K562 (cell line): ENCODE results near the gene TRIM38. TPM values are rescaled to one million over a fixed set of nuclear protein-coding genes. Genes with fewer than 3 reads are reported as not detected.

Experiments used
- GTF2E2 ChIP-seq: fragments of 200-800 bp; sonication (Bioruptor generic); IDR thresholded peaks from 2 replicates; pipeline ENCODE4 v1.6.1; 2016; ENCODE audit warnings: missing genetic modification characterization, missing compliant biosample characterization
- KAT8 ChIP-seq: fragments of 450-650 bp; IDR thresholded peaks from 2 replicates; pipeline ENCODE4 v1.6.1; 2016; ENCODE audit warnings: low read depth, mild to moderate bottlenecking
- KLF1 ChIP-seq: fragments of 450-650 bp; IDR thresholded peaks from 2 replicates; pipeline ENCODE4 v1.6.1; 2016; ENCODE audit warnings: missing genetic modification characterization, missing compliant biosample characterization
- NRF1 ChIP-seq, 2 experiments: fragments of 450-650 bp; IDR thresholded peaks in 1 of 2; conservative IDR thresholded peaks in 1 of 2; 2 replicates each; pipeline ENCODE4 v1.6.1; 2014; ENCODE audit warnings: mild to moderate bottlenecking in 2 of 2
- SAP30 ChIP-seq: fragments of 200-600 bp; sonication (generic); IDR thresholded peaks from 2 replicates; pipeline ENCODE4 v1.6.1; 2012; ENCODE audit warnings: borderline replicate concordance, low read depth, mild to moderate bottlenecking, moderate library complexity, low read length, control low read depth, inconsistent platforms; ENCODE audit not compliant: insufficient read depth, poor library complexity, severe bottlenecking
- SMAD1 ChIP-seq: fragments of 150-350 bp; IDR thresholded peaks from 2 replicates; pipeline ENCODE4 v1.6.1; 2014; ENCODE audit warnings: low read length, low read depth; ENCODE audit not compliant: partially characterized antibody
- STAT5A ChIP-seq: IDR thresholded peaks from 2 replicates; pipeline ENCODE4 v1.6.1; 2012; ENCODE audit warnings: low read length, inconsistent platforms, borderline replicate concordance
- TBP ChIP-seq: optimal IDR thresholded peaks from 2 replicates; pipeline ENCODE3; 2011; ENCODE audit warnings: low read depth, low read length, improper control_type of control experiment
- TGIF2 ChIP-seq: sonication (generic); formaldehyde crosslinking; IDR thresholded peaks from 2 replicates; pipeline ENCODE4 v1.8.1; 2022; ENCODE audit warnings: mild to moderate bottlenecking, missing genetic modification reagents, moderate library complexity
- TOE1 ChIP-seq, 2 experiments: fragments of 450-650 bp in 1 of 2; sonication (generic) in 1 of 2; formaldehyde crosslinking in 1 of 2; IDR thresholded peaks; 2 replicates each; pipeline versions ENCODE4 v1.7.1 to v1.8.0; 2016 to 2022; ENCODE audit warnings: borderline replicate concordance in 2 of 2, mild to moderate bottlenecking in 2 of 2, antibody characterized with exemption in 1 of 2, inconsistent platforms in 1 of 2, low read depth in 1 of 2, missing genetic modification reagents in 1 of 2, moderate library complexity in 1 of 2
- ZFP1 ChIP-seq: fragments of 450-650 bp; formaldehyde crosslinking; IDR thresholded peaks from 2 replicates; pipeline ENCODE4 v1.4.0; 2020; ENCODE audit warnings: mild to moderate bottlenecking, mixed read lengths
- polyA plus RNA-seq, 8 experiments: library from polyadenylated mRNA; depleted of rRNA in 4 of 8; stranded (reverse) in 5 of 8; unstranded in 3 of 8; fragments of >200 nt; fragmentation: Nextera tagmentation in 2 of 8; fragmentation: Illumina TruSeq in 1 of 8; extraction: Ambion mirVana in 2 of 8; extraction: Trizol in 1 of 8; gene quantifications; 2 replicates each; pipeline versions ENCODE4 v1.2.1 to v1.2.3, GENCODE V29; 2011 to 2014; ENCODE audit warnings: inconsistent platforms in 1 of 8, missing spikeins in 1 of 8
- total RNA-seq, 7 experiments: library from RNA; depleted of rRNA in 6 of 7; stranded (reverse); fragments of >200 nt in 6 of 7; fragmentation: Illumina TruSeq in 2 of 7; extraction: Trizol in 2 of 7; gene quantifications; 2 replicates each; pipeline versions ENCODE4 v1.2.1 to v1.2.3, GENCODE V29; 2011 to 2021; ENCODE audit warnings: low replicate concordance in 1 of 7
- TF ChIP-seq, protein P1 (sequence below): fragments of 150-350 bp; IDR thresholded peaks from 2 replicates; pipeline ENCODE4 v1.6.1; 2014; ENCODE audit warnings: low read depth, mild to moderate bottlenecking, low read length, borderline replicate concordance
- TF ChIP-seq, protein P2 (sequence below), 2 experiments: fragments of 450-650 bp; formaldehyde crosslinking in 1 of 2; IDR thresholded peaks; 2 replicates each; pipeline versions ENCODE4 v1.4.0 to v1.6.1; 2014 to 2020; ENCODE audit warnings: mild to moderate bottlenecking in 2 of 2, borderline replicate concordance in 1 of 2, low read depth in 1 of 2

The TRIM38 gene
- total and polyA plus RNA-seq, 9 of the 15 experiments (the other 6 are each of a cell fraction or from before 2014, with no cell fraction given) = 1.7 to 6.7 (median 6.3) TPM

DNA sequence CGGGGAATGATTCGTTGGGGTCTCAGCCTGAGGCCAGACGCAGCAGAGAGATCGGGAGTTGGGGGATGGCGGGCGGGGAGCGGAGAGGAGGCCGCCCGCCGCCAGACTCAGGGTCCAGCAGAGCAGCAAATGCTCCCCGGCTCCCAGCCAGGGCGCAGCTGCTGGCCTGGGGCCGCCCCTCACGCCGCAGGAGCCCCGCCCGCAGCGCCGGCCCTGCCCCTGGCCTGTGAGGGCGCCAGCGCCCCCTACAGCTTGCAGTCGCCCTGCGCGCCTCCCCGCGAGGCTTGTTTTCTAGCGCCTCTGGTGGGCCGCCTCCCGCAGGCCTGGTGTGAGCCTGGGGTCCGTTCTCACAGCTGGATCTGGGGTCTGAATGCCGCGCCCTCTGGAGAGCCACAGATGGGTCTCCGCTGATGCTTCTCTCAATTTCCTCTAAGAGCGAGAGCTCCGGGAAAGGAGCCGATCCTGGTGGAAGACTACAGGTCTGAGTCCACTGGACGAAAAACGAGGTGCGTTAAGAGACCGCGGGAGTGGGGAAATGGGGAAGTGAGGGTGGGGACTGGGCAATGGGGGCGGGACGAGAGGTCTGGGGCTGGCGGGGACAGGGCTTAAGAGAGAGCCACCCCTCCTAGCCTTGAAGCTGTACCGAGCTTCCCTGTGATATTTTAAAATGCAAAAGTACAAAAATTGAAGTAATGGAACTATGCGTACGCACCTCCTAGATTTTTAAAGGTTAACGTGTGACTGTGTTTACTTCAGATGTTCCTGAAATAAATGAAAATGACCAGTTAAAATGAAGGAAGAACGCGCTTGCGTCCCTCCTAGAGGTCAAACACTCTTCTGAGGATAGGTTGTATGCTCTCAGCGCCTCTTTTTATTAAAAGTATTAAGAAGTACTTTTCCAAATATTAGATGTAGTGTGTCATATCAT lies 30.1 kb downstream of the TRIM38 start (continued):
- TF ChIP-seq, protein P1, sequence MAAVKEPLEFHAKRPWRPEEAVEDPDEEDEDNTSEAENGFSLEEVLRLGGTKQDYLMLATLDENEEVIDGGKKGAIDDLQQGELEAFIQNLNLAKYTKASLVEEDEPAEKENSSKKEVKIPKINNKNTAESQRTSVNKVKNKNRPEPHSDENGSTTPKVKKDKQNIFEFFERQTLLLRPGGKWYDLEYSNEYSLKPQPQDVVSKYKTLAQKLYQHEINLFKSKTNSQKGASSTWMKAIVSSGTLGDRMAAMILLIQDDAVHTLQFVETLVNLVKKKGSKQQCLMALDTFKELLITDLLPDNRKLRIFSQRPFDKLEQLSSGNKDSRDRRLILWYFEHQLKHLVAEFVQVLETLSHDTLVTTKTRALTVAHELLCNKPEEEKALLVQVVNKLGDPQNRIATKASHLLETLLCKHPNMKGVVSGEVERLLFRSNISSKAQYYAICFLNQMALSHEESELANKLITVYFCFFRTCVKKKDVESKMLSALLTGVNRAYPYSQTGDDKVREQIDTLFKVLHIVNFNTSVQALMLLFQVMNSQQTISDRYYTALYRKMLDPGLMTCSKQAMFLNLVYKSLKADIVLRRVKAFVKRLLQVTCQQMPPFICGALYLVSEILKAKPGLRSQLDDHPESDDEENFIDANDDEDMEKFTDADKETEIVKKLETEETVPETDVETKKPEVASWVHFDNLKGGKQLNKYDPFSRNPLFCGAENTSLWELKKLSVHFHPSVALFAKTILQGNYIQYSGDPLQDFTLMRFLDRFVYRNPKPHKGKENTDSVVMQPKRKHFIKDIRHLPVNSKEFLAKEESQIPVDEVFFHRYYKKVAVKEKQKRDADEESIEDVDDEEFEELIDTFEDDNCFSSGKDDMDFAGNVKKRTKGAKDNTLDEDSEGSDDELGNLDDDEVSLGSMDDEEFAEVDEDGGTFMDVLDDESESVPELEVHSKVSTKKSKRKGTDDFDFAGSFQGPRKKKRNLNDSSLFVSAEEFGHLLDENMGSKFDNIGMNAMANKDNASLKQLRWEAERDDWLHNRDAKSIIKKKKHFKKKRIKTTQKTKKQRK = 0 out of 2 replicates have a peak, but pooled peaks have one; percentile 33
- no peak for TF ChIP-seq TGIF2 (CRISPR knock-in tag)
- TF ChIP-seq, protein P2, sequence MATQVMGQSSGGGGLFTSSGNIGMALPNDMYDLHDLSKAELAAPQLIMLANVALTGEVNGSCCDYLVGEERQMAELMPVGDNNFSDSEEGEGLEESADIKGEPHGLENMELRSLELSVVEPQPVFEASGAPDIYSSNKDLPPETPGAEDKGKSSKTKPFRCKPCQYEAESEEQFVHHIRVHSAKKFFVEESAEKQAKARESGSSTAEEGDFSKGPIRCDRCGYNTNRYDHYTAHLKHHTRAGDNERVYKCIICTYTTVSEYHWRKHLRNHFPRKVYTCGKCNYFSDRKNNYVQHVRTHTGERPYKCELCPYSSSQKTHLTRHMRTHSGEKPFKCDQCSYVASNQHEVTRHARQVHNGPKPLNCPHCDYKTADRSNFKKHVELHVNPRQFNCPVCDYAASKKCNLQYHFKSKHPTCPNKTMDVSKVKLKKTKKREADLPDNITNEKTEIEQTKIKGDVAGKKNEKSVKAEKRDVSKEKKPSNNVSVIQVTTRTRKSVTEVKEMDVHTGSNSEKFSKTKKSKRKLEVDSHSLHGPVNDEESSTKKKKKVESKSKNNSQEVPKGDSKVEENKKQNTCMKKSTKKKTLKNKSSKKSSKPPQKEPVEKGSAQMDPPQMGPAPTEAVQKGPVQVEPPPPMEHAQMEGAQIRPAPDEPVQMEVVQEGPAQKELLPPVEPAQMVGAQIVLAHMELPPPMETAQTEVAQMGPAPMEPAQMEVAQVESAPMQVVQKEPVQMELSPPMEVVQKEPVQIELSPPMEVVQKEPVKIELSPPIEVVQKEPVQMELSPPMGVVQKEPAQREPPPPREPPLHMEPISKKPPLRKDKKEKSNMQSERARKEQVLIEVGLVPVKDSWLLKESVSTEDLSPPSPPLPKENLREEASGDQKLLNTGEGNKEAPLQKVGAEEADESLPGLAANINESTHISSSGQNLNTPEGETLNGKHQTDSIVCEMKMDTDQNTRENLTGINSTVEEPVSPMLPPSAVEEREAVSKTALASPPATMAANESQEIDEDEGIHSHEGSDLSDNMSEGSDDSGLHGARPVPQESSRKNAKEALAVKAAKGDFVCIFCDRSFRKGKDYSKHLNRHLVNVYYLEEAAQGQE (IDR thresholded peaks at IDR 0.05; ENCODE audit: borderline replicate concordance) = peak; percentile 75
- TF ChIP-seq, protein P2 (CRISPR knock-in tag; IDR thresholded peaks at IDR 0.05; ENCODE audit: low read depth) = peak; percentile 69; the same call in 1 of the 2 replicates
- no peak for TF ChIP-seq SAP30
- TF ChIP-seq NRF1 (conservative IDR thresholded peaks at IDR 0.05 in 1 of 2, IDR thresholded peaks at IDR 0.05 in 1 of 2) = peak; percentile 86 to 87
- peak; percentile 69 for TF ChIP-seq TBP
- TF ChIP-seq GTF2E2 (tag) = peak; percentile 42; the same call in 1 of the 2 replicates
- no peak; the same call in 1 of the 2 replicates for TF ChIP-seq STAT5A
- TF ChIP-seq KLF1 (tag) = 0 out of 2 replicates have a peak, but pooled peaks have one; percentile 40
- peak; percentile 24 for TF ChIP-seq SMAD1
- TF ChIP-seq TOE1 (IDR thresholded peaks at IDR 0.05; ENCODE audit: borderline replicate concordance) = peak; percentile 53; the same call in 1 of the 2 replicates
- TF ChIP-seq TOE1 (CRISPR knock-in tag; IDR thresholded peaks at IDR 0.05; ENCODE audit: borderline replicate concordance, low read depth) = peak; percentile 83; the same call in 1 of the 2 replicates
- no peak for TF ChIP-seq KAT8
- TF ChIP-seq ZFP1 = peak; percentile 67
